ENCODE measurements around the gene ACADVL.

- no peak for TF ChIP-seq POLR2A (IDR thresholded peaks at IDR 0.05; ENCODE audit: low read depth, low read length)
- TF ChIP-seq TAF1 (IDR thresholded peaks at IDR 0.05; ENCODE audit: low read depth, low read length), result no peak
- no peak for TF ChIP-seq POLR2AphosphoS5 (IDR thresholded peaks at IDR 0.05; ENCODE audit: low read depth, low read length)
- TF ChIP-seq POU2F2 (IDR thresholded peaks at IDR 0.05; ENCODE audit: low read depth, low read length), result no peak
- no peak for TF ChIP-seq SPI1 (IDR thresholded peaks at IDR 0.05; ENCODE audit: low read depth, low read length)
- TF ChIP-seq PAX5 (IDR thresholded peaks at IDR 0.05; ENCODE audit: insufficient read depth, low read length, severe bottlenecking), result no peak
Observed at GRCh38 chr17:7219229-7219811, 418 bp upstream of the ACADVL start.

All from GM12891 (cell line).